ACHN (cell line): ENCODE results near the gene ITPR1.

Experiments
- DNase-seq: peaks from one replicate; pipeline ENCODE4 v3.0.0-alpha.2; 2015
- in situ Hi-C: cut with HindIII; loops from 2 replicates; pipeline ENCODE4 v1.10.0; 2017; ENCODE audit warnings: low sequenced_read_pairs, low pct_ligation_motif_present, low pct_unique_long_range_greater_than_20kb

The ITPR1 gene

GRCh38 chr3:4887177-4887576 is 394.0 kb downstream of the ITPR1 start:
- in situ Hi-C loops: no loop called here
- DNase-seq: no peak

GRCh38 chr3:4888913-4889846 is 396.0 kb downstream of the ITPR1 start:
- in situ Hi-C loops: no loop called here
- DNase-seq: no peak

- in situ Hi-C loops: no loop called here
- no peak for DNase-seq
These were observed 396.7 kb downstream of the ITPR1 start for GRCh38 chr3:4889896-4890295.

GRCh38 chr3:4894891-4895530 is 401.9 kb downstream of the ITPR1 start:
- DNase-seq: no peak
- in situ Hi-C loops: no loop called here

GRCh38 chr3:4895838-4896237 is 402.7 kb downstream of the ITPR1 start:
- in situ Hi-C loops: no loop called here
- no peak for DNase-seq
